NCI-H2227 treated with DMSO at 0.1 percent for 48 hours (cell line): ENCODE results near the gene TENM4.
"Not testable (repeated sequence)": the region's sequence is repeated elsewhere in the genome, so short reads cannot be mapped to it uniquely, and the experiment has no call there.

Experiments
- DNase-seq: peaks from one replicate; lab custom pipeline; 2025; lab: John Stamatoyannopoulos, UW

TENM4 gene

GRCh38 chr11:79244241-79244772, 196.5 kb downstream of the TENM4 start:
- DNase-seq: no peak

GRCh38 chr11:79243422-79244210, 197.2 kb downstream of the TENM4 start:
- no peak for DNase-seq

GRCh38 chr11:79242616-79243015, 198.2 kb downstream of the TENM4 start:
- no peak for DNase-seq

GRCh38 chr11:79241852-79242241, 199.0 kb downstream of the TENM4 start:
- DNase-seq: no peak

- DNase-seq: no peak
Measured at GRCh38 chr11:79241205-79241851, 199.5 kb downstream of the TENM4 start.

GRCh38 chr11:79237703-79238102, 203.1 kb downstream of the TENM4 start:
- DNase-seq: no peak

- no peak for DNase-seq
Measured at GRCh38 chr11:79237091-79237490, 203.7 kb downstream of the TENM4 start.

GRCh38 chr11:79236541-79236971, 204.3 kb downstream of the TENM4 start:
- DNase-seq: no peak

- DNase-seq: no peak
Measured at GRCh38 chr11:79235696-79236095, 205.1 kb downstream of the TENM4 start.

- no peak for DNase-seq
Measured at GRCh38 chr11:79232346-79232745, 208.5 kb downstream of the TENM4 start.

GRCh38 chr11:79229047-79229446, 211.8 kb downstream of the TENM4 start:
- no peak for DNase-seq

GRCh38 chr11:79227767-79228755, 212.8 kb downstream of the TENM4 start:
- DNase-seq: no peak

- DNase-seq: no peak
Measured at GRCh38 chr11:79227308-79227707, 213.5 kb downstream of the TENM4 start.

GRCh38 chr11:79226126-79226525, 214.7 kb downstream of the TENM4 start:
- DNase-seq: no peak

- DNase-seq: not testable (repeated sequence)
Measured at GRCh38 chr11:79222163-79222562, 218.7 kb downstream of the TENM4 start.

GRCh38 chr11:79221444-79222130, 219.2 kb downstream of the TENM4 start:
- DNase-seq: no peak

- DNase-seq: no peak
Measured at GRCh38 chr11:79220171-79220570, 220.7 kb downstream of the TENM4 start.

- no peak for DNase-seq
Measured at GRCh38 chr11:79219186-79220045, 221.4 kb downstream of the TENM4 start.

- no peak for DNase-seq
Measured at GRCh38 chr11:79212741-79213190, 228.1 kb downstream of the TENM4 start.

GRCh38 chr11:79209540-79210266, 231.1 kb downstream of the TENM4 start:
- DNase-seq: no peak
